8988T (cell line): ENCODE results near the gene UQCC2.

Experiments
- DNase-seq: peaks from one replicate; pipeline ENCODE4 v3.0.0; 2011

UQCC2 gene

DNA sequence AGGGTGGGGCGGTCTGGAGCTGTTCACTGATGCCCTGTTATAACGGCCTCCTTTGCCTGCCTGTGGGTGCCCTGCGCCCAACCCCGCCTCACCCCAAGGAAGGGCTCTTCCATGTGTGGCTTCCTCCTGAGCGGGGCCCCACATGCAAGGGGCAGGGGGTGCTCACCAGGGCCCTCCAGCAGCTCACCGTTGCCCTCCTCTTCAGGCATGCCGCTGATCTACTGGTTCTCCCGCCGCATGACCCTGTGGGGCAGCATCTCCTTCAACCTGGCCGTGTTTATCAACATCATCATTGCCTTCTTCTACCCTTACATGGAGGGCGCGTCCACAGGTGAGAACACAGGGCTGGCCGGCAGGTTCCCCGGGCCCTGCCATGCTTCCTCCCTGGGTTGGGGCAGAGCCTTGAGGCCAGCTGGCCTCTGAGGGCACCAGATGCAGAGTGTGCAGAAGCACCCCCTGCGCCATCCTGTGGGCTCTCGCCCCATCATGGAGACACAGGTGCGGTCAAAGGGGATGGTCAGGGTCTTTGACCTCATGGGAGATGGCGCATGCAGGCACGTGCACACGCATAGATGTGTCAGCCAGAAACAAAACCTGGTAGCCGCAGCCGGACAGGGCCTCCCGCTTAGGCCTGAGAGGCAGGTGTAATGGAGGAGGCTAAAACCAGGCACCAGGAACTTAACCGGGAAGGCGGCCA is 22.9 kb downstream of the UQCC2 start:
- DNase-seq: no peak

DNA sequence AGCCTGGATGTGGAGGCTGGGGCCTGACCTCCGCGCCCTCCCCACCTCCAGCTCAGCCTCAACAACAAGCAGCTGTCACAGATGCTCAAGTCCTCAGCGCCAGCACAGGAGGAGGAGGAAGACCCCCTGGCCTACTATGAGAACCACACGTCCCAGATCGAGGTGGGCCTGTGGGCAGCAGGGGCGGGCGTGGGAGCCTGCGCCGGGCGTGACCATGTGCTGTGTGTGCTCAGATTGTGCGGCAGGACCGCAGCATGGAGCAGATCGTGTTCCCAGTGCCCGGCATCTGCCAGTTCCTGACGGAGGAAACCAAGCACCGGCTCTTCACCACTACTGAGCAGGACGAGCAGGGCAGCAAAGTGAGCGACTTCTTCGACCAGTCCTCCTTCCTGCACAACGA is 23.5 kb downstream of the UQCC2 start:
- DNase-seq: no peak

DNA sequence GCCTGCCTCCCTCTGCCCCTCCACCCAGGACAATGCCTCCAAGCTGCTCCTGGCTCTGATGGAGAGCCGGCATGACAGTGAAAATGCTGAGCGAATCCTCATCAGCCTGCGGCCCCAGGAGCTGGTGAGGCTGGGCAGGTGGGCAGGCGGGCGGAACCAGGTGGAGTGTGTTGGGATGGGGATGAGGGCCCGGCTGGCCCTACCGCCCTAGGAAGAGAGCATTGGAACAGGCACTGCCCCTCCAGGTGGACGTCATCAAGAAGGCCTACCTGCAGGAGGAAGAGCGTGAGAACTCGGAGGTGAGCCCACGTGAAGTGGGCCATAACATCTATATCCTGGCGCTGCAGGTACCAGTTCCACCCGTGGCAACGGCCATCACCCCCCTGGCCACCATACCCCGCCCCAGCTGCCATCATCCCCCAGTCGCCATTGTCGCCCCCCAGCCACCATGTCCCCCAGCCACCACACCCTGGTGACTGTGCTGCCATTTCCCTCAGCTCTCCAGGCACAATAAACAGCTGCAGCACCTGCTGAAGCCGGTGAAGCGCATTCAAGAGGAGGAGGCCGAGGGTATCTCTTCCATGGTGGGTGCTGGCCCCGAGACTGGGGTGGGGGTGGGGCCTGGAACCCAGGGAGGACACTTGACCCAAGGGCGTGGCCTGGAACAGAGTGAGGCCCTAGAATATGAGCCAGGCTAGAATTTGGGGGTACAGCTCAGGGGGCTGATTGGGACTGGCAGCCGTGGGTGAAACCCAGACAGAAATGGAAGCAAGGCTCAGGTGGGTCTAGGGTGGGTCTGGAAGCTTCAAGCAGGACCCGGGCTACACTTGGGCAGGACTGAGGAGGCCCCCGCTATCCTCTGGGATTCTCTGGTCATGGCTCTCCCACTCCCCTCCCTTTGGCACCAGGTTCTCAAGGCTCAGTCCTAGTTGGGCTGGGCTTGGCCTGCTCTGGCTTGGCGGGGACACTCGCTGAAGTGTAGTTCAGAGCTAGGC is 24.2 kb downstream of the UQCC2 start:
- no peak for DNase-seq

DNA sequence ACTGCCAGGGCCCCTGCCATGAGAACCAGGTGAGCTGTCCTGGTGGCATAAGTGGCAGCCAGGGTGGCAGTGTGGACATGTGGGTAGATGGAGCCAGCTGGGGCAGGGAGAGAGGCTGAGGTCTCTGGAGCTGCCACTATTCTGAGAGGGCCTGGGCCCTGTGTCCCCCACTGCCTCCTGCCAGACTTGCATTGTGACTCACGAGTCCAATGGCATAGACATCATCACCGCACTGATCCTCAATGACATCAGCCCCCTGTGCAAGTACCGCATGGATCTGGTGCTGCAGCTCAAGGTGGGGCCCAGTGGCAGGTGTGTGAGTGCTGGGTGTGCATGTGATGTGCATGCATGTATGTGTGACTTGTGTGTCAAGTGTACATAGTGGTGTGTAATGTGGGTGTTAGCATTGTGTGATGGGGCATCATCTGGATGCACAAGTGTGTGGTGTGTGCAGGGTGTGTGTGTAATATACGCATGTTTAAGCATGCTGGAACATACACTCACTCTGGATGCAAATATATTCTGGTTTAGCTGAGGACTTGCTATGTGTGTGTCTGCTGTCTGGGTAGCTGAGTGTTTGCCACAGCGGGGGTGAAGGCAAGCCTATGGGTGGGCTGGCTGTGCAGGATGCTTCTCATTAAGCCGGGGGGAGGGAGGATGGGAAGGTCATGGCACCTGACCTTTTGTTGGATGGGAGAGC is 25.1 kb downstream of the UQCC2 start:
- no peak for DNase-seq

DNA sequence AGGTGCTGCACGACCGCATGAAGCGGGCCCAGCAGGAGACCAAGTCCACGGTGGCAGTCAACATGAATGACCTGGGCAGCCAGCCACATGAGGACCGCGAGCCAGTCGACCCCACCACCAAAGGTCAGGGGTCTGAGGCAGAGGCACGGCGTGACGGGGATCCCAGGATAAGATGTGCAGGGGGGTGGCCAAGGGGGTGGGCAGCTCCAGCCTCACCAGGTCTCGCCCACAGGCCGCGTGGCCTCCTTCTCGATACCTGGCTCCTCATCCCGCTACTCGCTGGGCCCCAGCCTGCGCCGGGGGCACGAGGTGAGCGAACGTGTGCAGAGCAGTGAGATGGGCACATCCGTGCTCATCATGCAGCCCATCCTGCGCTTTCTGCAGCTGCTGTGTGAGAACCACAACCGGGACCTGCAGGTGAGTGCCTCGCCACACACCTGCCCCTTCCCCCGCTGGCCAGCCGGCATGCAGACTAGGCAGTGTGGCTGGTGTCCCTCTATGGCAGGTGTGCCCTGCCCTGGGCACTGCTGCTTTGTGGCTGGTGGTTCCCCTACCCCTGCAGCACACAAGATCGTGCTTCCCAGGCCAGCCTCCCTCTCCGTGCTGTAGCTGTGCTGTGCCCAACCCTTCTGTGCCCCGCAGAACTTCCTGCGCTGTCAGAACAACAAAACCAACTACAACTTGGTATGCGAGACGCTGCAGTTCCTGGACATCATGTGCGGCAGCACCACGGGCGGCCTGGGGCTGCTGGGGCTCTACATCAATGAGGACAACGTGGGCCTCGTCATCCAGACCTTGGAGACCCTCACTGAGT is 25.9 kb downstream of the UQCC2 start:
- no peak for DNase-seq

DNA sequence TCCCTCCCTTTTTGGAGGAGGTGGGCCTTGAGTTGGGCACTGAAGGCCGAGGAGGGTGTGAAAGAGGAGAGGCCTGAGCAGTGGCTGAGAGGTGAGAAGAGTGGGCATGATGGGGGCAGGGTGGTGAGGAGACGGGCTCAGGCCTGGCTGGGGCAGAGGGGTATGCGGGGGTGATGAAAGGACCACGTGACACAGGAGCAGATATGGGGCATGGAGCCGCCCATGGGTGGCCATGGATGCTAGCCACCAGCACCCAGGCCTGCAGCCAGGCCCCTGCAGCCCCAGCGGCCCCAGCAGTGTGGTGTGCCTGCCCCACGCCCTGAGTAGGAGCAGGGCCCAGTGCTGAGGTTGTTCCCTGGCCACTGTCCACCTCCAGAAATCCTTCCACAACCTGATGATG is 26.5 kb downstream of the UQCC2 start:
- DNase-seq: no peak

DNA sequence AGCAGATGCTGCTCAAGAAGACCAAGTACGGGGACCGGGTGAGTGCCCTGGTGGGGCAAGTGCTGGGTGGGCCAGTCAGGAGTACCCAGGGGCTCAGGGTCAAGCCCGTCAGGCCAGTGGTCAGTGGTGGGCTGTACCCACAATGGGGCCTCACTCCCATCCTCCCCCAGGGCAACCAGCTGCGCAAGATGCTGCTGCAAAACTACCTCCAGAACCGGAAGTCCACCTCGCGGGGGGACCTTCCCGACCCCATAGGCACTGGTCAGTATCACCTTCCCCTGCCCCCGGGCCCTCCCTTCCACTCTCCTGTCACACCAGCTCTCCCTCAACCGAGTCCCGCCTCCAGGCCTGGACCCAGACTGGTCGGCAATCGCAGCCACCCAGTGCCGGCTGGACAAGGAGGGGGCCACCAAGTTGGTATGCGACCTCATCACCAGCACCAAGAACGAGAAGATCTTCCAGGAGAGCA is 27.0 kb downstream of the UQCC2 start:
- no peak for DNase-seq

DNA sequence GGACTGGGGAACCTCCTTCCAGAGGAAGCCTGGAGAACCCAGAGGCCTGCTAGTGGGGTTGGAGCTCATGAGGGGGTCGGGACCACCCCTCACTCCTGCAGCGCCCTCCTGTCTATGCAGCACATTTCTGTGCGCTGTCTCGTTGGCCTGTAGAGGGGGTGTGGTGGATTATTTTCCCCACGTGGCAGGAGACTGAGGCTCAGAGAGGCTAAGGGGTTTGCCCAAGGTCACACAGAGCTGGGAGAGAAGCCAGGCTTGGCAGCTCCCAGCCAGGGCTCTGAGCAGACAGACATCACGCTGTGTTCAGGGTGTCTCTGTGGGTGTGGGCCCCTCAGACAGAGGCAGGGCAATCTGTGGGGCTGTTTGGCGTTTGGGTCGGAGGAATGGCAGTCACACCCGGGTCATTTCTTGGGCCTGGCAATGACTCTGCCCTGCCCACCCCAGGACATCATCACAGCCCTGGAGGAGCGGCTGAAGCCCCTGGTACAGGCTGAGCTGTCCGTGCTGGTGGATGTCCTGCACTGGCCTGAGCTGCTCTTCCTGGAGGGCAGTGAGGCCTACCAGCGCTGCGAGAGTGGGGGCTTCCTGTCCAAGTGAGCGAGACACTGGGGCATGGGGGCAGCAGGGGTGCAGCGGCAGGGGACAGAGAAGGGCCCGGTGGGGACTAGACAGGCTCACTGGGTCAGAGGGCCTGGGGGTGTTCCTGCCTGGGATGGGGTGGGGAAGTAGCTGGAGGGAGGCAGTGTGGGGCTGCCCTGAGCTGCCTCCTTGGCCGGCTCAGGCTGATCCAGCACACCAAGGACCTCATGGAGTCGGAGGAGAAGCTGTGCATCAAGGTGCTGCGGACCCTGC is 27.7 kb downstream of the UQCC2 start:
- DNase-seq: no peak

DNA sequence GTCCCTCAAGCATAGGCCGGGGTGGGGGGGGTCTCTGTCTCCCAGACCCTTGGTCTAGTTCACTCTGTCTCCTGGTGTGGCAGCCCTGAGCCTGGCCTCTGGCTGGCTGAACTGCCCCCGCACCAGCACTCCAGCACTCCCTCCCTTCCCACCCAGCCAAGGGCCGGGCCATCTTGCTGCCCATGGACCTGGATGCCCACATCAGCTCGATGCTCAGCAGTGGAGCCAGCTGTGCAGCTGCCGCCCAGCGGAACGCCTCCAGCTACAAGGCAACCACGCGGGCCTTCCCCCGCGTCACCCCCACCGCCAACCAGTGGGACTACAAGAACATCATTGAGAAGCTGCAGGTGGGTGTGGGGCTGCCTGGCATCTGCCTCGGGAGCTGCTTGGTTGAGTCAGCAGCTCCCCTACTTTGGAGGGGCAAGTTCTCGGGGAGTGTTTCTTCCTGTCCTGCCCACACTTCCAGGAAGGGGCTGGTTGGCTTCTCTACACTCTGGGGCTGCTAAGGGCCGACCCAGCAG is 28.4 kb downstream of the UQCC2 start:
- DNase-seq: no peak

DNA sequence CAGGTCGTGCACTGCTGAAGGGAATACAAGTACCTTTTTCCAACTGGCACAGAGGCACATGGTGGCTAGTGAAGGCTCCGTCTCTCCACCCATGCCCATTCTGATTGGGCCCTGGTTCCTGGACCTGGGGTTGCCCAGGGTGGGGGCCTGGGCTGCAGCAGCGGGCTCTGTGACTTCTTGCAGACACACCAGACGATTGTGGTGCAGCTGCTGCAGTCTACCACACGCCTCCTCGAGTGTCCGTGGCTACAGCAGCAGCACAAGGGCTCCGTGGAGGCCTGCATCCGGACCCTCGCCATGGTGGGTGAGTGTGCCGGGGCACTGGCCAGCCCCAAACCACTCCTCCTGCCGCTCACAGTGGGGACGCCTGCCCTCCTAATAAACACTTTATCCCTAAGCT is 29.2 kb downstream of the UQCC2 start:
- no peak for DNase-seq

DNA sequence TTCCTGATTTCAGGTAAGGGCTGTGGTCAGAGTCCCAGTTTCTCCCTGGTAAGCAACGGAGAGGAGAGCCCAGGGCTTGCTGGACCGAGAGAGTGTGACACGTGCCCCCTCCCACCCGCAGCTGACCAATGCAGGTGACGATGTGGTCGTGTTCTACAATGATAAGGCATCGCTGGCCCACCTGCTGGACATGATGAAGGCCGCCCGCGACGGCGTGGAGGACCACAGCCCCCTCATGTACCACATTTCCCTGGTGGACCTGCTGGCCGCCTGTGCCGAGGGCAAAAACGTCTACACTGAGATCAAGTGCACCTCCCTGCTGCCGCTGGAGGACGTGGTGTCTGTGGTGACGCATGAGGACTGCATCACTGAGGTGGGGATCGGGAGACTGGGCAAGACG is 31.7 kb downstream of the UQCC2 start:
- DNase-seq: no peak

DNA sequence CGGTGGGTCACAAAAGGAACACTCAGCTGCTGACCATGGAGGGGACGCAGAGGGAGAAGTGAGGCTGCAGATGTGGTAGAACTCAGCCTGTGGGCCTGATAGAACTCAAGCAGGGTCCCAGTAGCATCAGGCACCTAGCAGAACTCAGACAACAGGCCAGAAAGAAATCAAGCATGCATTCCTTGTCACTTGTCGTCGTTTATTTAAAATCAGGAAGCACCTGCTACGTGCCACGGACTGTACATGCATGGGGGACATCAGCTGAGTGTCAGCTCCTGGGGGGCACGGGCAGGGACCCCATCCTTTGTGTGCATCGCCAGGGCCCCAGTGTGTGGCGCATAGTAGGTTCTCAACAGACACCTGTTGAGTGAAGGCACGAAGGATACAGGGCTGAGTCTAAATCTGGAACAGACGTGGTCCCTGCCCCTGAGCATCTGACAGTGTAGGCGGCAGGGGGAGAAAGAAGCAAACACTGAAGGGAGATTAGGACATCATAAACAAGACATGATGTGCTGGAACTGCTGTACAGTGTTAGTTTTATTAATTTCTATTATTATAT is 32.5 kb downstream of the UQCC2 start:
- no peak for DNase-seq

DNA sequence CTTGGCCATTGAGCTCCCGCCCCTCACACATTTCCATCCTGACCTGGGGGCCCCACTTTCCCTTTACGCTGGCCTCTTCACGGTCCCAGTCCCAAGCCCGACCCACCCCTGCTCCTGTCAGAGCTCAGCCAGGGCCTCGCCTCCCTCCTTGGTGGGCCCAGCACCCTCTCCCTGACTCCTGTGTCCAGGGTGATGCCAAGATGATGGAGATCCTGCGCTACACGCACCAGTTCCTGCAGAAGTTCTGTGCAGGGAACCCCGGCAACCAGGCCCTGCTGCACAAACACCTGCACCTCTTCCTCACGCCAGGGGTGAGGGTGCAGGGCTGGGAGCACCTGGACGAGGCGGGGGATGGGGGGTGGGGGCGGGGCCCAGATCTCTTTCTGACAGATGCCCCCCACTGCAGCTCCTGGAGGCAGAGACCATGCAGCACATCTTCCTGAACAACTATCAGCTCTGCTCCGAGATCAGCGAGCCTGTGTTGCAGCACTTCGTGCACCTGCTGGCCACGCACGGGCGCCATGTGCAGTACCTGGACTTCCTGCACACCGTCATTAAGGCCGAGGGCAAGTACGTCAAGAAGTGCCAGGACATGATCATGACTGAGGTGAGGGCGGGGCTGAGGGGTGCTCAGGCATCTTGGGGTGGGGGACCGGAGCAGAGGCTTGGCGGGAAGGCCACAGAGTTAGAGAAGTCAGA is 33.1 kb downstream of the UQCC2 start:
- no peak for DNase-seq

DNA sequence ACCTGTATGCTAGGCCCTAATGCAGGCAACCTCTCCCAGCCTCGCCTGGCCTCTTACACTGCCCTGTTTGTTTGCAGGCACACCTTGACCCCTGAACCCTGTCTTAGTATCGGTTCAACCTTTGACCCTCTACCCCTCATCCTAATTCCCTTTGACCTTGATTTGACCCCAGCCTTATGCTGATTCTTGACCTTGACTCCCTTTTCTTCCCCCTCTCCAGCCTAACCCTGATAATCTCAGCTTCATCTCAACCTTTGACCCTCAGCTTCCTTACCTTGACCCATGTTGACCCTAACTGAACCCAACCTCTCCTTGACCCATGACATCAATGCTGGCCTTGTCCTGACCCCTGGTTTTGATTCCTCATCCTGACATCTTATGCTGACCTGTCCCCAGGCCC is 33.8 kb downstream of the UQCC2 start:
- DNase-seq: no peak

DNA sequence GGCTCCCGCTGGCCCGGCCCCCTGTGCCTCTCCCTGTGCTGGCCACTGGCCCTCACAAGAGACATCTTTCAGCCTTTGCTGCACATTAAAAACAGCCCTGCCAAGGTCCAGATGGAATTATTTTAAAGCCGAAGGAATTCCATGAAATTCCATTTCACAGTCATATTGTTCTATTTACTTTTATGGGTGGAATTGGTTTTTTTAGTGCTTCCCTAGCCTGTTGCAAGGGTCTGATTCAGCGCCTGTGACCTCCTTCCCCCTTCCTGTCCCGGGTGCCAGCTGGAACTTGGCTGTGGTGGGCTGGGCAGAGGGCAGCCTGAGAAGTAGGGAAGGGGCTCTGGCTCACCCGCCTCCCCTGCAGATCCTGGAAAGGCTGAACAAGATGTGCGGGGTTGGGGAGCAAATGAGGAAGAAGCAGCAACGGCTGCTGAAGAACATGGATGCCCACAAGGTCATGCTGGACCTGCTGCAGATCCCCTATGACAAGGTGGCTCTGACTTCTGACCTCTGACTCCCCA is 34.3 kb downstream of the UQCC2 start:
- DNase-seq: no peak

DNA sequence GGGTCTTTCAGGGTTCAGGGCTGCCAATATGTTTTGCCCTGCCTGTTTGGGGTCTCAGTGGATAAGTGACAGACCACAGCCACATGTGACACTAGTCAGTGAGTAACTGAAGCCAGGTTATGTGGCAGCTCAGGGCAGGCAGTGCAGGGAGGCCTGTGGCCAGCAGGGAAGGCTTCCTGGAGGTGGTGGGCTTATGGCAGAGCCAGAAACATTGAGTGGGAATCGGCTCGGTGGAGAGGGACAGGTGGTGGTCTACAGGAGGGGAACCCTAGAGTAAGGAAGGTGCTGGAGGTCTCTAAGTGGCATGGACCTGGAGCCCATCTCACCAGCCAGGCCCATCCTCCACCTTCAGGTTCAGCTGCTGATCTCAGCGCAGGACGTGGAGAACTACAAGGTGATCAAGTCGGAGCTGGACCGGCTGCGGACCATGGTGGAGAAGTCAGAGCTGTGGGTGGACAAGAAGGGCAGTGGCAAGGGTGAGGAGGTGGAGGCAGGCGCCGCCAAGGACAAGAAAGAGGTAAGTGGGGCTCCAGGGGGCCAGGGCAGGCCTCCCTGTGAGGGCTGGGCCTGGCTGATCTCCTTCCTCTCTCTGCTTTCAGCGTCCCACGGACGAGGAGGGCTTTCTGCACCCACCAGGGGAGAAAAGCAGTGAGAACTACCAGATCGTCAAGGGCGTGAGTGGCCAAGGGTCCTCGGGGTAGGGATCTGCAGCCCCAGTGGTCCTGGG is 34.9 kb downstream of the UQCC2 start:
- no peak for DNase-seq

DNA sequence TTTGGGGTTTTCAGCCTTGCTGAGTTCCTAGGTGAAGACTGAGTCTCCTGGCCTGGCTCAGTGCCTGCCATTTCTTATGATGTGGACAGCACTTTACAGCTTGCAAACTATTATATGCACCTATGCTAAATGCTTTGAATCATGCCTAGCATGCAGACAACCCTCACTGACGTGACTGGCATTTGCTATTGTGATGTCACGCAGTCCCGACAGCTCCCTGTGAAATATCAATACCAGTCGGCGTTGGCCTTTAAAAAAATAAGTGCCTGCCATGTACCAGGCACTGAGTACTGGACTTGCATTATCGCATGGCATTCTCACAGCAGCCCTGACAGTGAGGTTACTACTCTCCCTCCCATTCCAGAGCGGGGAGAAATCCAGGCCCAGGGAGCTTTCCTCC is 35.5 kb downstream of the UQCC2 start:
- no peak for DNase-seq

DNA sequence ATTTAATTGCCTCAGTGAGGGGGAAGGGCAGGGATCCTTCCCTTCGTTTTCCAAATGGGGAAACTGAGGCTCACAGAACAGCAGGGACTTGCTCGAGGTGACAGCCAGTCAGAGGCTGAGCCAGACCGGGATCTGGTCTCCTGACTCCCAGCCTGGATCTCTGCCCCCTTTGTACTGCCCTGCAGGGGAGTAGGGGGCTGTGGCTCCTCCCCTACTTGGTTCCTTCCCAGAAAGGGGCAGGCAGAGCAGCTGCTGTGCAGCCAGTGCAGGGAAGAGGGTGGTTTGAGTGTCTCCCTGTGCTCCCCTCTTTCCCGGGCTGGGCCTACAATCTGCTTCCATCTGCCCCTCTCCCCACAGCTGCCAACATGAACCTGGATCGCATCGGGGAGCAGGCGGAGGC is 37.6 kb downstream of the UQCC2 start:
- no peak for DNase-seq

DNA sequence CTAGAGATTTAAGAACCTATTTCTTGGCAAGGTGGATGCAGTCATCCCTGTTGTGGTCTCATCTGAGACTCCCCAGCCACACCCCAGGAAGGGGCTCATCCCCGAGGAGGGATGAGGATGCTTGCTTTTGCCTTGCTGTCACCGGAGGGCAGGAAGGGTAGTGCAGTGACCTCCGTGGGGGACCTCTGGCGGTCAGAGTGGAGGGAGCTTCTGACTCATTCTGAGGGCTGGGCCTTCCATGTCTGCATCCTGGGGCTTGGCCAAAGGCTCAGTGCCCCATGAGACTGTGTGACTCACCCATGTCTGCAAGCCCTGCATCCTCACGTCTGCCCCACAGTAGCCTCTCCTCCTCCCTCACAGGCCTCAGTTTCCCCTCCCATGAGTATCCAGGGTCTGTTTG is 38.7 kb downstream of the UQCC2 start:
- peak; percentile 96 for DNase-seq

DNA sequence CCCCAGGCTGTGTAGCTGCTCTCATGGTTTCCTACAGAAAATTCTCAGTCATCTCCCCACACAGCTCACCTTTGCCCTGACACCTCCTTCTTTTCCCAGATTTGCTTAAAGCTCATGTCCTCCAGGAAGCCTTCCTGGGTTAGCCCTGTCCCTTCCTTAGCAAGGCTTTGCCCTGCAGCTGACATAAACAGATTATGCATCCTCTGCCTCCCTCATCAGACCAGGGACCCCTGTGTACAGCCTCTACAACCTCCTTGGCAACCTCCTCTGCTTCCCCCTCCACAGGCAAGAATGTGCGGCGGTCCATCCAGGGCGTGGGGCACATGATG is 39.8 kb downstream of the UQCC2 start:
- DNase-seq: no peak
